Testis (tissue), 3 donors: Measurements from ENCODE around the gene DCTPP1. TPM values are rescaled to one million over a fixed set of nuclear protein-coding genes. Genes with fewer than 3 reads are reported as not detected.

ENCODE experiments used
- DNase-seq: peaks from one replicate; pipeline ENCODE4 v3.0.0-alpha.2; 2019
- H3K27ac ChIP-seq, 2 donors: fragments of 200-600 bp; sonication (generic); one replicate each; pipeline ENCODE4 v1.5.1; 2019
- H3K27me3 ChIP-seq: fragments of 200-600 bp; sonication (generic); one replicate; pipeline ENCODE4 v1.5.1; 2019
- H3K36me3 ChIP-seq: fragments of 200-600 bp; sonication (generic); one replicate; pipeline ENCODE4 v1.5.1; 2017; ENCODE audit warnings: low read depth; ENCODE audit errors: missing control alignments
- H3K4me1 ChIP-seq: fragments of 200-600 bp; sonication (generic); one replicate; pipeline ENCODE4 v1.5.1; 2019
- H3K4me3 ChIP-seq, 2 donors: fragments of 200-600 bp; sonication (generic); one replicate each; pipeline ENCODE4 v1.5.1; 2017 to 2019
- H3K9me3 ChIP-seq: fragments of 200-600 bp; sonication (generic); one replicate; pipeline ENCODE4 v1.5.1; 2017
- POLR2A ChIP-seq: fragments of 450-650 bp; IDR thresholded peaks from one replicate; pipeline ENCODE4 v1.6.1; 2017; ENCODE audit warnings: antibody characterized with exemption, mild to moderate bottlenecking, moderate library complexity
- WGBS, 2 donors: methylation state at CpG; one replicate each; pipeline ENCODE4 v1.1.5; 2018; 5-methylcytosine and 5-hydroxymethylcytosine counted together
- intact Hi-C: fragments of 100-400 bp; cut with DNase I; formaldehyde crosslinking; loops from one replicate; pipeline ENCODE4 v1.15.1; 2023; ENCODE audit warnings: low total_unique reads
- polyA plus RNA-seq: library from polyadenylated mRNA; stranded (reverse); fragments of 350-450 nt; fragmentation: Illumina TruSeq; extraction: RNeasy Lipid Tissue Mini Kit (QIAGEN cat#74804); gene quantifications from one replicate; pipeline ENCODE4 v1.2.3, GENCODE V29; 2014; ENCODE audit warnings: low read depth, low replicate concordance; ENCODE audit not compliant: insufficient read depth
- total RNA-seq, 2 donors: library from RNA; depleted of rRNA; stranded (reverse); fragments of >200 nt; gene quantifications; one replicate each; pipeline ENCODE4 v1.2.3, GENCODE V29; 2016
- TF ChIP-seq, protein P1 (sequence below), 3 experiments: fragments of 450-650 bp in 2 of 3; fragments of 200-600 bp in 1 of 3; sonication (generic) in 1 of 3; IDR thresholded peaks; one replicate each; pipeline ENCODE4 v1.5.1; 2016 to 2019; ENCODE audit warnings: antibody characterized with exemption in 3 of 3, mild to moderate bottlenecking in 2 of 3, moderate library complexity in 1 of 3

The DCTPP1 gene
- total and polyA plus RNA-seq, 3 donors from 2014 or later, result 15.2 to 26.1 (median 23.6) TPM

DNA sequence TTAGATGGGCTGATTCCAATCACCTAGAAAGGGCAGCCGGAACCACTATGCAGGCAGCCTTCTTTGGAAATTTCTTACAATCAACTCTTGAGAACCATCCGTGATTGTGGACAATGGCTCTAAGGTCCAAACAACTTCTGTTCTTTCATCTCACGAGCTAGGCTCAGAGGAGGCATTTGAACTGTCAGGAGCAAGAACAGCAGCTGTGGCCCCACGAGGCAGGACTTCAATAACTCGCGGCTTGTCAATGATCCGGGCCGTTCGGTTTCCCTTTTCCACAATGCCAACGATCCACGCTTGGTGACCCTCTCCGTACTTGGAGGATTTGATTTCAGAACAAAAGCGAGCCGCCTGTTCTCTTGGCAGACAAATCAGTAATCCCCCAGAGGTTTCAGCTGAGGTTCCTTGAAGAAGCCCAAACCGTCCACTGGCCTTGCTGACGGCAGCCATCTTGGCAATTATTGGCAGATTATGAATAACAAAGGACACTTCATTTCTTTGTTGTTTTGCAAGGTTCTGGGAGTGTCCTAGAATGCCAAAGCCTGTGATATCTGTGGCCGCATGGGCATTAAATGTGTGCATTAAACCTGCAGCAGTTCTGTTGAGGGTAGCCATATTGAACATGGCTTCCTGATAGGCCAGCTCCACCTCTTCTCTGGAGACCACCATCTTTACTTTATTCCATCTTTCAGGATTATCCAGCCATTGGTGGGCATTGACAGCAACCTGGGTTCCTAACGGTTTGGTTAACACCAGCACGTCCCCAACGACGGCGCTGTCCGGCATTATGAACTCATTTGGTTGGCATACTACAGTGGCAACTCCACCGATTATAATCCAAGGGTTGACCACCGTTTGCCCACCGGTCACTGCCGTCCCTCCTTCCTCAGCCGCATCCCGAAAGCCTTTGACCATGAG, 14.7 kb upstream of the DCTPP1 start:
- DNase-seq, result no peak
- no peaks in the 10 kb centered on the region for H3K27me3 ChIP-seq
- peak overlapping the region; percentile 59 to 87 for H3K4me3 ChIP-seq
- H3K9me3 ChIP-seq, result no peaks in the 10 kb centered on the region
- peak overlapping the region; percentile 73 to 80 for H3K27ac ChIP-seq
- H3K4me1 ChIP-seq, result no peaks in the 10 kb centered on the region
- TF ChIP-seq POLR2A, result no peak
- TF ChIP-seq, protein P1, sequence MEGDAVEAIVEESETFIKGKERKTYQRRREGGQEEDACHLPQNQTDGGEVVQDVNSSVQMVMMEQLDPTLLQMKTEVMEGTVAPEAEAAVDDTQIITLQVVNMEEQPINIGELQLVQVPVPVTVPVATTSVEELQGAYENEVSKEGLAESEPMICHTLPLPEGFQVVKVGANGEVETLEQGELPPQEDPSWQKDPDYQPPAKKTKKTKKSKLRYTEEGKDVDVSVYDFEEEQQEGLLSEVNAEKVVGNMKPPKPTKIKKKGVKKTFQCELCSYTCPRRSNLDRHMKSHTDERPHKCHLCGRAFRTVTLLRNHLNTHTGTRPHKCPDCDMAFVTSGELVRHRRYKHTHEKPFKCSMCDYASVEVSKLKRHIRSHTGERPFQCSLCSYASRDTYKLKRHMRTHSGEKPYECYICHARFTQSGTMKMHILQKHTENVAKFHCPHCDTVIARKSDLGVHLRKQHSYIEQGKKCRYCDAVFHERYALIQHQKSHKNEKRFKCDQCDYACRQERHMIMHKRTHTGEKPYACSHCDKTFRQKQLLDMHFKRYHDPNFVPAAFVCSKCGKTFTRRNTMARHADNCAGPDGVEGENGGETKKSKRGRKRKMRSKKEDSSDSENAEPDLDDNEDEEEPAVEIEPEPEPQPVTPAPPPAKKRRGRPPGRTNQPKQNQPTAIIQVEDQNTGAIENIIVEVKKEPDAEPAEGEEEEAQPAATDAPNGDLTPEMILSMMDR (IDR thresholded peaks at IDR 0.05), result no peak
- H3K36me3 ChIP-seq, result no peaks in the 10 kb centered on the region
- intact Hi-C loops, result no loop called here
- 68 to 78% methylated on average over 29 of the region's 29 CpGs for whole genome bisulfite sequencing, 2 donors

DNA sequence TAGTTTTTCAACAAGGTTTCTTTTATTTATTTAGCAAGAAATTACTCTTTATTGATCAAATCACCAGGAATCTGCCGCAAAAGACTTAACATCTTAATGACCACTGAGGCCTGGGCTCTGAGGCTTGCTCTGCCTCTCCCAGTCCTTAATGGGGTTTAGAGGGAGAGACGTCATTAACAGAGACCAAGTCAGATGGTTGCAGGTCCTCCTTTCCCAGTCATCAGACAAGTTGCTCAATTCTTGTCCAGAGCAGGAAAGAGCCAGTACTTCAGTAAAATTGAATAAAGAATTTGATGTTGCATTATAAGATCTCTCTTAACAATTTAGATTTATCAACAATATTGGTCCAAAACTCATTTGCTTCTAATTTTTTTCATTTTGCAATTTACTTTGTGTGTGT, 13.8 kb upstream of the DCTPP1 start:
- H3K36me3 ChIP-seq, result no peaks in the 10 kb centered on the region
- 75 to 80% methylated on average over 2 of the region's 2 CpGs for WGBS, 2 donors
- H3K27ac ChIP-seq, result no peak overlapping the region
- TF ChIP-seq POLR2A, result no peak
- TF ChIP-seq, protein P1 (IDR thresholded peaks at IDR 0.05), result no peak
- no peak overlapping the region for H3K4me3 ChIP-seq
- no peak for DNase-seq
- H3K27me3 ChIP-seq, result no peaks in the 10 kb centered on the region
- no peaks in the 10 kb centered on the region for H3K4me1 ChIP-seq
- intact Hi-C loops, result no loop called here
- H3K9me3 ChIP-seq, result no peaks in the 10 kb centered on the region

DNA sequence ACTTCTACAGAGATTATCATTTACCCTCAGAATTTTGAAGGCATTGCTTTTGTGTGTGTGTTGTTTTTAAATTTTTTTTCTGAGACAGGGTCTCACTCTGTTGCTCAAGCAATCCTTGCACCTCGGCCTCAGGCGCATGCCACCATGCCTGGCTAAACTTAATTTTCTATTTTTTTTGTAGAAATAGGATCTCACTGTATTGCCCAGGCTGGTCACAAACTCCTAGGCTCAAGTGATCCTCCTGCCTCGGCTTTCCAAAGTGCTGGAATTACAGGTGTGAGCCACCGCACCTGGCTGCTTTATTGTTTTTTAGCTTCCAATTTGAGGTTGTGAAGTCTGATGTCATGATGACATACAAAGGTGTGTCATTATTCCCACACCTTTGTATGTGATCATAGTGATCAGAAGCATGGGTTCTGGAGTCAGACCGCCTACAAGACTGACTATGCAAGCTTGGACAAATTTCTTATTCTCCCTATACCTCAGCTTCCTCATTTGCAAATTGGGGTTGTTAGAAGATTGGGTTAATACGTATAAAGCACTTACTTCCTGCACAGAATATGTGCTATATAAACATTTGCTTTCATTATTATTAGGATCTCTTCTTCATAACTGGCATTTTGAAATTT, 10.0 kb upstream of the DCTPP1 start:
- Histone ChIP-seq H3K4me3 (no peak overlapping the region), H3K4me1 (no peaks in the 10 kb centered on the region), H3K27ac (no peak overlapping the region), H3K36me3 (no peaks in the 10 kb centered on the region), H3K27me3 (no peaks in the 10 kb centered on the region), H3K9me3 (no peaks in the 10 kb centered on the region)
- no peak for DNase-seq
- WGBS, 2 donors, result 90 to 92% methylated on average over 6 of the region's 6 CpGs
- intact Hi-C loops, result no loop called here
- TF ChIP-seq POLR2A, result no peak
- TF ChIP-seq, protein P1 (IDR thresholded peaks at IDR 0.05), result no peak

DNA sequence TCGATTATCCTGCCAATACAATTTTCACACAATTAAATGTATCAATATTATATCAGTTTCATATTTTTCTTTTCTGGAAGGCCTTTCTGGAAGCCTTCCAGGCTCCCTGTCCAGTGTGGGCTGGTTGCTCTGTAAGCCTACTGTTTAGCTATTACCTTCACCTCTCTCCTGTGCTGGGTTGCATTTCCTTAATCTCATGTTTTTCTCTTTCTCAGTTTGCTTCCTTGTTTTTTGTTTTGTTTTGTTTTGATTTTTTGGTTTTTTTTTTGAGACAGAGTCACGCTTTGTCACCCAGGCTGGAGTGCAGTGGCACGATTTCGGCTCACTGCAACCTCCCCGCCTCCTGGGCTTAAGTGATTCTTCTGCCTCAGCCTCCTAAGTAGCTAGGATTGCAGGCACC, 9.0 kb upstream of the DCTPP1 start:
- intact Hi-C loops, result no loop called here
- no peak for DNase-seq
- WGBS, 2 donors, result 79 to 88% methylated on average over 5 of the region's 5 CpGs
- TF ChIP-seq POLR2A, result no peak
- TF ChIP-seq, protein P1 (IDR thresholded peaks at IDR 0.05), result no peak
- Histone ChIP-seq H3K9me3 (no peaks in the 10 kb centered on the region), H3K4me1 (no peaks in the 10 kb centered on the region), H3K4me3 (no peak overlapping the region), H3K27ac (no peak overlapping the region), H3K36me3 (no peaks in the 10 kb centered on the region), H3K27me3 (no peaks in the 10 kb centered on the region)
